B cell (primary cell): Measurements from ENCODE around the gene CSF1R. TPM values are rescaled to one million over a fixed set of nuclear protein-coding genes. Genes with fewer than 3 reads are reported as not detected.

Experiments
- ATAC-seq: fragments of 200-7000 bp; cut with Tn5 transposase; one replicate; pipeline ENCODE4 v1.10.0; 2021; ENCODE audit warnings: low read depth, mild to moderate bottlenecking, moderate number of reproducible peaks, moderate library complexity
- CTCF ChIA-PET: fragments of 350-600 bp; sonication (Branson Sonifier 250); formaldehyde crosslinking; loops from one replicate; lab custom pipeline; 2021; ENCODE audit warnings: antibody characterized with exemption, inconsistent platforms; lab: Charles Lee
- POLR2A ChIA-PET: fragments of 350-600 bp; sonication (Branson Sonifier 250); formaldehyde crosslinking; loops from one replicate; lab custom pipeline; 2021; ENCODE audit warnings: antibody characterized with exemption; lab: Charles Lee
- DNase-seq: peaks from one replicate; pipeline ENCODE4 v3.0.0; 2013
- H2AFZ ChIP-seq: 2 replicates; pipeline ENCODE4 v1.6.1; 2012; ENCODE audit warnings: mild to moderate bottlenecking, low read depth, low read length; ENCODE audit not compliant: insufficient read depth, poor library complexity, severe bottlenecking
- H3K27ac ChIP-seq, 2 donors: 1 replicate in 1 of 2; 2 replicates in 1 of 2; pipeline ENCODE4 v1.5.1; 2012 to 2013; ENCODE audit warnings: low read length in 2 of 2, mild to moderate bottlenecking in 2 of 2, moderate library complexity in 1 of 2
- H3K27me3 ChIP-seq, 4 experiments: fragments of 200-600 bp in 1 of 4; sonication (generic) in 1 of 4; replicated peaks in 1 of 4; 1 replicate in 2 of 4; 2 replicates in 2 of 4; pipeline versions ENCODE4 v1.6.1 to v1.7.0; 2013 to 2016; ENCODE audit warnings: low read length in 3 of 4, mild to moderate bottlenecking in 2 of 4, mixed read lengths in 1 of 4, moderate library complexity in 1 of 4; ENCODE audit not compliant: insufficient read depth in 4 of 4, control insufficient read depth in 3 of 4; ENCODE audit errors: control extremely low read depth in 1 of 4
- H3K36me3 ChIP-seq, 2 experiments: replicated peaks in 1 of 2; 1 replicate in 1 of 2; 2 replicates in 1 of 2; pipeline versions ENCODE4 v1.6.1 to v1.7.1; 2013; ENCODE audit warnings: low read length in 1 of 2; ENCODE audit not compliant: insufficient read depth in 2 of 2, control insufficient read depth in 1 of 2; ENCODE audit errors: control extremely low read depth in 1 of 2, extremely low read depth in 1 of 2
- H3K4me1 ChIP-seq, 2 donors: fragments of 200-600 bp in 1 of 2; sonication (generic) in 1 of 2; 1 replicate in 1 of 2; 2 replicates in 1 of 2; pipeline versions ENCODE4 v1.5.1 to v1.6.1; 2013 to 2017; ENCODE audit warnings: low read length in 2 of 2; ENCODE audit not compliant: control insufficient read depth in 2 of 2, insufficient read depth in 2 of 2
- H3K4me2 ChIP-seq: replicated peaks from 2 replicates; pipeline ENCODE3; 2012; ENCODE audit warnings: mild to moderate bottlenecking, low read depth, low read length; ENCODE audit not compliant: poor library complexity, severe bottlenecking
- H3K4me3 ChIP-seq, 5 experiments: fragments of 200-600 bp in 1 of 5; sonication (generic) in 1 of 5; 1 replicate in 3 of 5; 2 replicates in 2 of 5; pipeline versions ENCODE4 v1.5.1 to v1.7.0; 2011 to 2016; ENCODE audit warnings: low read length in 4 of 5, mild to moderate bottlenecking in 4 of 5, low read depth in 2 of 5, control low read depth in 1 of 5, moderate library complexity in 1 of 5; ENCODE audit not compliant: insufficient read depth in 1 of 5; ENCODE audit errors: control extremely low read depth in 1 of 5, extremely low read depth in 1 of 5
- H3K79me2 ChIP-seq: fragments of 200-600 bp; sonication (generic); one replicate; pipeline ENCODE4 v1.6.0; 2016; ENCODE audit warnings: low read length; ENCODE audit not compliant: control insufficient read depth, insufficient read depth
- H3K9ac ChIP-seq: fragments of 200-600 bp; sonication (generic); 2 replicates; pipeline ENCODE4 v1.6.1; 2017; ENCODE audit warnings: mild to moderate bottlenecking, low read length, moderate library complexity
- H3K9me3 ChIP-seq, 3 donors: one replicate each; pipeline versions ENCODE4 v1.6.1 to v1.7.1; 2013; ENCODE audit warnings: low read length in 2 of 3; ENCODE audit not compliant: control insufficient read depth in 2 of 3, insufficient read depth in 1 of 3; ENCODE audit errors: control extremely low read depth in 1 of 3
- H4K20me1 ChIP-seq: 2 replicates; pipeline ENCODE4 v1.6.0; 2012; ENCODE audit warnings: mild to moderate bottlenecking, low read length; ENCODE audit not compliant: insufficient read depth, control insufficient read depth, poor library complexity, severe bottlenecking
- H3K27ac Mint-ChIP-seq: one replicate; pipeline ENCODE4 v1.8.0; 2021; ENCODE audit warnings: mixed read lengths
- H3K27me3 Mint-ChIP-seq: one replicate; pipeline ENCODE4 v1.8.0; 2021; ENCODE audit warnings: mixed read lengths
- H3K4me1 Mint-ChIP-seq: one replicate; pipeline ENCODE4 v1.8.0; 2021; ENCODE audit warnings: mixed read lengths
- H3K4me3 Mint-ChIP-seq: one replicate; pipeline ENCODE4 v1.8.0; 2021; ENCODE audit warnings: mixed read lengths
- H3K9me3 Mint-ChIP-seq: one replicate; pipeline ENCODE4 v1.8.0; 2022; ENCODE audit warnings: mixed read lengths; ENCODE audit not compliant: insufficient read depth
- EZH2 ChIP-seq: IDR thresholded peaks from 2 replicates; pipeline ENCODE4 v1.6.1; 2012; ENCODE audit warnings: borderline replicate concordance, low read depth, mild to moderate bottlenecking, moderate library complexity, low read length; ENCODE audit not compliant: insufficient read depth, poor library complexity, severe bottlenecking
- WGBS: methylation state at CpG from one replicate; pipeline ENCODE4 v1.1.5; 2013; ENCODE audit warnings: missing lambda C conversion rate; ENCODE audit not compliant: insufficient coverage; 5-methylcytosine and 5-hydroxymethylcytosine counted together
- intact Hi-C: fragments of 100-400 bp; cut with micrococcal nuclease; formaldehyde crosslinking; loops from one replicate; pipeline ENCODE4 v1.10.0; 2022
- polyA plus RNA-seq: library from polyadenylated mRNA; depleted of rRNA; stranded (reverse); fragments of >200 nt; gene quantifications from 2 replicates; pipeline ENCODE4 v1.2.3, GENCODE V29; 2012
- small RNA-seq: library from RNA; depleted of rRNA; stranded (forward); fragments of <200 nt; gene quantifications from one replicate; pipeline ENCODE3, GENCODE V24; 2012; ENCODE audit warnings: low replicate concordance, low read depth; ENCODE audit not compliant: insufficient read length
- total RNA-seq, 2 donors: library from RNA; stranded (reverse); fragments of 120-200 nt in 1 of 2; gene quantifications; 1 replicate in 1 of 2; 2 replicates in 1 of 2; pipeline versions ENCODE4 v1.2.3 to v1.2.4, GENCODE V29; 2013 to 2022
- TF ChIP-seq, protein P1 (sequence below): fragments of 200-600 bp; IDR thresholded peaks from one replicate; pipeline ENCODE4 v1.8.0; 2022; ENCODE audit warnings: antibody characterized with exemption, mild to moderate bottlenecking

Gene CSF1R
- total and polyA plus RNA-seq, 2 donors (not counting 1 experiment from before 2014, with no cell fraction given) = 1.6 to 2.5 TPM

DNA sequence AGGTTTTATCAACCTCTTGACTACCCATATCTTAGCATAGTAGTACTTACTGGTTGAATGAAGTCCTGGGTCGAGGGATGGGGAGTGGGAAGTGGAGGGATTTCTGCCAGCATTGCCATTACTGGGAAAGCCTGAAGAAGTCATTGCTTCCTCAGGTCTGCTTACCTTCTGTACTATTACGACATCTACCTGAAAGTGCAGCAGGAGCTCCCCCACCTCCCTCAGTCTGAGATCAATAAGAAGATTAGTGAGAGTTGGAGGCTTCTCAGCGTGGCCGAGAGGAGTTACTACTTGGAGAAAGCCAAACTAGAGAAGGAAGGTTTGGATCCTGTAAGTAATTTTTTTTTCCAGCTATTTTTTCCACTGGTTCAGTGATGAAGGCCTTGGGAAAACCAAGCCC is 80.0 kb downstream of the CSF1R start:
- Histone ChIP-seq H3K4me3 (no peak overlapping the region), H3K9ac (no peak overlapping the region), H2AFZ (no peak overlapping the region), H3K4me1 (peaks cover 12 to 15% of the 10 kb centered on the region in 2 donors), H3K4me2 (no peak overlapping the region), H4K20me1 (peaks cover 36% of the 10 kb centered on the region), H3K36me3 (peaks cover 10 to 55% of the 10 kb centered on the region in 2 experiments), H3K27me3 (no peaks in the 10 kb centered on the region), H3K27ac (no peak overlapping the region), H3K79me2 (peaks cover 50% of the 10 kb centered on the region), H3K9me3 (no peaks in the 10 kb centered on the region)
- no peaks in the 10 kb centered on the region for H3K9me3 Mint-ChIP-seq
- DNase-seq (no peak), ATAC-seq (no peak)
- intact Hi-C loops = no loop called here
- TF ChIP-seq, protein P1, sequence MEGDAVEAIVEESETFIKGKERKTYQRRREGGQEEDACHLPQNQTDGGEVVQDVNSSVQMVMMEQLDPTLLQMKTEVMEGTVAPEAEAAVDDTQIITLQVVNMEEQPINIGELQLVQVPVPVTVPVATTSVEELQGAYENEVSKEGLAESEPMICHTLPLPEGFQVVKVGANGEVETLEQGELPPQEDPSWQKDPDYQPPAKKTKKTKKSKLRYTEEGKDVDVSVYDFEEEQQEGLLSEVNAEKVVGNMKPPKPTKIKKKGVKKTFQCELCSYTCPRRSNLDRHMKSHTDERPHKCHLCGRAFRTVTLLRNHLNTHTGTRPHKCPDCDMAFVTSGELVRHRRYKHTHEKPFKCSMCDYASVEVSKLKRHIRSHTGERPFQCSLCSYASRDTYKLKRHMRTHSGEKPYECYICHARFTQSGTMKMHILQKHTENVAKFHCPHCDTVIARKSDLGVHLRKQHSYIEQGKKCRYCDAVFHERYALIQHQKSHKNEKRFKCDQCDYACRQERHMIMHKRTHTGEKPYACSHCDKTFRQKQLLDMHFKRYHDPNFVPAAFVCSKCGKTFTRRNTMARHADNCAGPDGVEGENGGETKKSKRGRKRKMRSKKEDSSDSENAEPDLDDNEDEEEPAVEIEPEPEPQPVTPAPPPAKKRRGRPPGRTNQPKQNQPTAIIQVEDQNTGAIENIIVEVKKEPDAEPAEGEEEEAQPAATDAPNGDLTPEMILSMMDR = no peak
- no peak for TF ChIP-seq EZH2
- whole genome bisulfite sequencing = no CpG with 5 or more reads among the region's 4 CpGs
- no peak overlapping the region for H3K27ac Mint-ChIP-seq
- CTCF ChIA-PET = interaction anchor here (0.8 to 2.2 kb wide), 4 partner anchors 13 to 373 kb away, joined by 3 to 6 read pairs (median 4); partner anchors contain the start of gene SLC26A2
- peaks cover 23% of the 10 kb centered on the region for H3K4me1 Mint-ChIP-seq
- H3K27me3 Mint-ChIP-seq = no peaks in the 10 kb centered on the region
- POLR2A ChIA-PET = no interaction called here
- no peak overlapping the region for H3K4me3 Mint-ChIP-seq

Small RNA genes lying within 50 kb of the gene (small RNA-seq; reads per million reads assigned to genes)
- gene RF00019 = not detected

Other genes with a start within 250 kb of the CSF1R start
- gene PDE6A, start 141.8 kb downstream of the CSF1R start, total RNA-seq = not detected in 2 replicates
- gene PDE6A, start 141.8 kb downstream of the CSF1R start, polyA plus RNA-seq = not detected in 2 replicates
- 13.2 and 13.5 TPM in 2 replicates for gene SLC26A2, start 125.8 kb downstream of the CSF1R start, total RNA-seq
- 2.1 and 2.6 TPM in 2 replicates for gene SLC26A2, start 125.8 kb downstream of the CSF1R start, polyA plus RNA-seq
- 5.4 and 5.9 TPM in 2 replicates for gene TIGD6, start 85.9 kb downstream of the CSF1R start, total RNA-seq
- 2.1 and 2.3 TPM in 2 replicates for gene TIGD6, start 85.9 kb downstream of the CSF1R start, polyA plus RNA-seq
- gene HMGXB3, start 85.8 kb downstream of the CSF1R start, total RNA-seq = 35.7 and 40.7 TPM in 2 replicates
- gene HMGXB3, start 85.8 kb downstream of the CSF1R start, polyA plus RNA-seq = 28.5 and 41.4 TPM in 2 replicates
- gene PDGFRB, start 69.3 kb upstream of the CSF1R start, total RNA-seq = 3.4 and 3.6 TPM in 2 replicates
- 0.42 and 0.72 TPM in 2 replicates for gene PDGFRB, start 69.3 kb upstream of the CSF1R start, polyA plus RNA-seq
- gene CDX1, start 80.2 kb upstream of the CSF1R start, total RNA-seq = not detected in 2 replicates
- gene CDX1, start 80.2 kb upstream of the CSF1R start, polyA plus RNA-seq = not detected in 2 replicates
- gene SLC6A7, start 103.5 kb upstream of the CSF1R start, total RNA-seq = not detected in 2 replicates
- not detected in 2 replicates for gene SLC6A7, start 103.5 kb upstream of the CSF1R start, polyA plus RNA-seq
- gene CAMK2A, start 203.2 kb upstream of the CSF1R start, total RNA-seq = not detected in 2 replicates
- not detected in 2 replicates for gene CAMK2A, start 203.2 kb upstream of the CSF1R start, polyA plus RNA-seq
- 0.10 TPM in 1 of 2 replicates, not detected in the other for gene ARSI, start 216.4 kb upstream of the CSF1R start, total RNA-seq
- not detected in 2 replicates for gene ARSI, start 216.4 kb upstream of the CSF1R start, polyA plus RNA-seq